Memory B cell (primary cell): ENCODE data around the gene COL18A1.

Source experiments
- ATAC-seq: fragments of 150-1000 bp; cut with Tn5 transposase; 2 replicates; pipeline ENCODE4 v1.10.0; 2021; ENCODE audit warnings: low read depth, mild to moderate bottlenecking, moderate library complexity
- DNase-seq, 2 donors: peaks; one replicate each; pipeline ENCODE4 v3.0.0; 2022; ENCODE audit warnings: low spot score in 2 of 2
- H3K27ac Mint-ChIP-seq: one replicate; pipeline ENCODE4 v1.8.0; 2022; ENCODE audit warnings: mild to moderate bottlenecking, moderate library complexity, mixed read lengths
- H3K27me3 Mint-ChIP-seq: one replicate; pipeline ENCODE4 v1.8.0; 2022; ENCODE audit warnings: mixed read lengths
- H3K36me3 Mint-ChIP-seq: one replicate; pipeline ENCODE4 v1.8.0; 2022; ENCODE audit warnings: mild to moderate bottlenecking, mixed read lengths
- H3K4me1 Mint-ChIP-seq: one replicate; pipeline ENCODE4 v1.8.0; 2022; ENCODE audit warnings: mixed read lengths
- H3K4me3 Mint-ChIP-seq: one replicate; pipeline ENCODE4 v1.8.0; 2022; ENCODE audit warnings: mild to moderate bottlenecking, moderate library complexity, mixed read lengths
- H3K9me3 Mint-ChIP-seq: one replicate; pipeline ENCODE4 v1.8.0; 2022; ENCODE audit warnings: mixed read lengths

Gene COL18A1

DNA sequence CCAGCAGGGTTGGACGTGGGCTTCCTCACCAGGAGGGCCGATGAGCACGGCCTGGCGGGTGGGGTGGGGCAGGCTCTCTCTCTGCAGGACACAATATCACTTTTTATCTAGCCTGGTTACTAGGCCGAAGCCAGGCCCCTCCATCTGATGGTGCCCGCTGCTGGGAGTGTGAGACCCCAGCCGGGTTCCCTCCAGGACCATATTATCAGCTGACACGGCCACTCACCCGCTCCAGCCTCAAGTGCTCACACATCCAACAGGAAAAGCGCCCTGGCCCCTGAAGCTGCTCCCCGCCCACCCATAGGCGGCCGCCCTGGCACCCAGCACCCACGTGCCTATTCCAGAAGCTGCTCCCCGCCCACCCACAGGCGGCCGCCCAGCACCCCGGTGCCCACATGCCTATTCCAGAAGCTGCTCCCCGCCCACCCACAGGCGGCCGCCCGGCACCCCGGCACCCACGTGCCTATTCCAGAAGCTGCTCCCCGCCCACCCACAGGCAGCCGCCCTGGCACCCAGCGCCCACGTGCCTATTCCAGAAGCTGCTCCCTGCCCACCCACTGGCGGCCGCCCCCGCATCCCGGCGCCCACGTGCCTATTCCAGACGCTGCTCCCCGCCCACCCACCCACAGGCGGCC lies 132.3 kb downstream of the COL18A1 start:
- H3K9me3 Mint-ChIP-seq, result no peaks in the 10 kb centered on the region
- H3K27ac Mint-ChIP-seq, result no peak overlapping the region
- ATAC-seq (no peak), DNase-seq (no peak)
- H3K4me3 Mint-ChIP-seq, result no peak overlapping the region
- peaks cover 18% of the 10 kb centered on the region for H3K4me1 Mint-ChIP-seq
- no peaks in the 10 kb centered on the region for H3K27me3 Mint-ChIP-seq
- no peaks in the 10 kb centered on the region for H3K36me3 Mint-ChIP-seq

DNA sequence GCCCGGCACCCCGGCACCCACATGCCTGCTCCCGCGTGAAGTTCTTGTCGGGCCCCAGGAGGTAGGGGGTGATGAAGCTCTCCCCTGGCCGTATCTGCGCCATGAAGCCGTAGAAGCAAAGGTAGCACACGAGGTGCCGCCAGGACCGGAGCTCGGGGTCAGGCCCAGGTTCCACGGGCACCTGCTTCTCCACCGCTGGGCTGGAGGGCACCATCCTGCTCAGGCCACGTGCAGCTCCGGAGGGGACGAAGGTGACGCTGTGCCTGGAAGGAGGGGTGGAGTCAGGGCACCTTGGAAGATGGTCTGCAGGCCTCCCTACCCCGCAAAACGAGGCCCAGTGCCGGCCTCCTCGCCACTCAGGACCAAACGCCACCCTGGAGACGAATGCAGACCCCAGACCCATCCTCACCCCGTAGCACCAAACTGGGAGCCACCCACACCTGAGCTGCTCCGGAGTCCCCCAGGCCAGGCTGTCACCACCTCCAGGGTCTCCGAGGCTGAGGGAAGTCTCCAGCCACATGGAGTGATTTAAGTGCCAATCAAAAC lies 132.9 kb downstream of the COL18A1 start:
- H3K4me3 Mint-ChIP-seq, result no peak overlapping the region
- ATAC-seq (no peak), DNase-seq (no peak)
- H3K27me3 Mint-ChIP-seq, result no peaks in the 10 kb centered on the region
- H3K27ac Mint-ChIP-seq, result no peak overlapping the region
- no peaks in the 10 kb centered on the region for H3K9me3 Mint-ChIP-seq
- no peaks in the 10 kb centered on the region for H3K36me3 Mint-ChIP-seq
- peaks cover 15% of the 10 kb centered on the region for H3K4me1 Mint-ChIP-seq

DNA sequence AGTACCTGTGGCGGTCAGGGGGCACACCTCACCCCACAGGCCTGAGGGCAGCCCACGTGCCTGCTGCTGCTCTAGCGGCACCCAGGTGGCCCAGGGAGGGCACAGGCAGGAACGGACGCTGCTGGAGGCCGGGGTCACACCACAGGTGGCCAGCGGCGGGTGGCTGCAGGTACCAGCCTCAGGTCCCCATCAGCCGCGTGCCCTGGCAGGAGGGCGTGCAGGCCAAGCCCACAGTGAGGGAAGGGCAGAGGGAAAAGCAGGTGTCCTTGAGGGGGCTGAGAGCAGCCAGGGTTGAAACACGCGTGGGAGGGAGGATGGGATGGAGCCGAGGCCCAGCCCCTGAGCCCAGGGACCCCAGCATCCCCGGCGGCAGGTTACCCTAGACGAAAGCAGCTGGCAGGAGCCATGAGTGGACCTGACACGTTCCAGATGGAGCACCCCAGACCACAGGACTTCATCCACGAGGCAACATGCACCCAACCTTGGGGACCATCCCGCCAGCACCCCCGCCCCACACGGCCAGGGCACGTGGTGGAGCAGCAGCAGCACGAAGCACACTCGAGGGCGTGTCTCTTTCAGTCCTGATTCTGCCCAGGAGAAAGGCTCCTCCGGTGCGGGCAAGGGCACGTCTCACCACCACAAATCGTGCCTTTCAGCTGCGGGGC lies 133.5 kb downstream of the COL18A1 start:
- no peaks in the 10 kb centered on the region for H3K36me3 Mint-ChIP-seq
- H3K4me1 Mint-ChIP-seq, result peaks cover 15% of the 10 kb centered on the region
- ATAC-seq (no peak), DNase-seq (no peak)
- H3K9me3 Mint-ChIP-seq, result no peaks in the 10 kb centered on the region
- H3K27me3 Mint-ChIP-seq, result no peaks in the 10 kb centered on the region
- no peak overlapping the region for H3K27ac Mint-ChIP-seq
- H3K4me3 Mint-ChIP-seq, result no peak overlapping the region

DNA sequence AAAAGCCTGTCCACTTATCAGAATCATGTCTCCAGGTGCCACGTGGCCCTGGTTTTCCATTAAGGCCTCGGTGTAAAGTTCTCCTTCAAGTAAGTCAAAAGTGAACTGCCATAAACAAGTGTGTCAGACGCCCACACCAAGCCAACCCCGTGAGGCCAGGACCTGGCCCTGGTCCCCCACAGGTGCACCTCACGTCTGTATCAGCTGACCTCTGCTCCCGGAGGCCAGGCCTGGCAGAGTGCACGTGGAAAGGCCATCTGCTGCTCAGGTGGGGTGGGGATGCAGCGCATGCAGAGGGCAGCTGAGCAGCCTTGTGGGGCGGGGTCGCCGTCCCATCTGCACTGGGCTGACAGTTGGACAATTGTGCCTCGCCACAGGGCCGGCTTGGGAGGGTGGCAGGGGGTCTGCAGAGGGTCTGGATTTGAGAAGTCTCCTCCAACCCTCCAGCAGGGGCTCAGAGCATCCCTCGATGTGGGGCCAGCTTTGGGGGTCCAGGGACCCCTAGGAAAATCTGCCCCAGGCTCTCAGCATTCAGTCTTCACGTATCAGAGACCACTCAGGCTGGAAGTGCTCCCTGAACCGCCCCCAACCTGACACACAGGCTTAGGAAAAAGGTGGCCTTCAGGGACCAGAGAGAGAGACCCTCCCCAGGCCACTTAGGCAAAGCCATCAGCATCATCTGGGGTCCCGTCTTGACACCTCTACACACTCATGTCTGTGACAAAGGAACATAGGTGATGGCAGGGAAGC lies 134.3 kb downstream of the COL18A1 start:
- Mint-ChIP-seq H3K9me3 (no peaks in the 10 kb centered on the region), H3K4me1 (peaks cover 18% of the 10 kb centered on the region), H3K27me3 (no peaks in the 10 kb centered on the region), H3K36me3 (no peaks in the 10 kb centered on the region), H3K4me3 (no peak overlapping the region), H3K27ac (no peak overlapping the region)
- ATAC-seq, result no peak
- no peak for DNase-seq

DNA sequence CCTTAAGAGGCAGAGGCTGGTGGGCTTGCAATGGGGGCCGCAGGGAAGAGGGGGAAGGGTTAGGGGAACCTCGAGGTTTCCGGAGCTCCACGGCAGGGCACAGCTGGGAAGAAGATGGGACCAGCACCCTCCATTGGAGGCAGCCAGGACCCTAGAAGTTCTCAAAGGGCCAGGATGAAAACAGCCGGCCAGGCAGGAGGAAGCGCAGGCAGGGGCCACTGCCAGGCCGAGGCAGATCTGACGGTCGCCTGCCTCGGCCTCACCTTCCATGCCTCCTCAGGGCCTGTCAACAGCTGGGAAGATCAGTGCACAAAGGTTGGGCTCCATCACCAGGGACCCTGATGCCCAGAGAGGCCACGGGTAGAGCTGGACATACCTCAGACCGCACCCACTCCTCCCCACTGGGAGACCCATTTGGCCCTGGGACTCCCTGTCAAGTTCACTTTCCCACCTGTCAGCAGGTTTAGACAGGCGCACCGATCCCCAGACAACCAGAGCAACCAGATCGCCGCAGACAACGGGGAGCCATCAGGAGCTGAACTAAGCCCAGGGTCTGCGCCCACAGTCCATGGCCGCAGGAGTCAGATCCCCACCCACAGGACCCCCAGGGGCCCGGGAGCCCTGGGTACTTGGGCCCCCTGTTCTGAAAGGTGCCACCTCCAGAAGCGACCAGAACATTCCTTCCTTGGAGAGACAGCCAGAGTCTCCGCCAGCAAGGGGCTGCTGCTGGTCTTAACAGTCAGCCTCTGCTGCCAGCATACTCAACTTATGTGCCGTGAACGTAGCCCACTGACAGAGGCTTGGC lies 135.0 kb downstream of the COL18A1 start:
- Mint-ChIP-seq H3K36me3 (no peaks in the 10 kb centered on the region), H3K4me1 (peaks cover 13% of the 10 kb centered on the region), H3K4me3 (peak overlapping the region; percentile 62), H3K27me3 (no peaks in the 10 kb centered on the region), H3K27ac (no peak overlapping the region), H3K9me3 (no peaks in the 10 kb centered on the region)
- ATAC-seq (no peak), DNase-seq (no peak)

DNA sequence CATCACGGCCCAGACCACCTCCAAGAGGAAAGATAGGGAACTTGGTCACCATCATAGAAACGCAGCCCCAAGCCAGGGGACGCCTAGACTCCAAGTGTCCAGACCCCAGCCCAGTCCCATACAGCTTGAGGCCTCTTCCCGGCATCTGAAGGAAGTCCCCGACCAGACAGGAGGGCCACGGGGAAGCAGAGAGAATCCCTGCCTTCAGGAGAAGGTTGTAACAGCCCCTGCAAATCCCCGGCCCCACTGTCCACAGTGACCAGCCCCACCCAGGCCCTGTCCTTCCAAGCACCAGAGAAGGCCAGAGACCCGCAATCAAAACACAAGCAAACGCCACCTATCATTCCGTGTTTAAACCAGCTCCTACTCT lies 135.6 kb downstream of the COL18A1 start:
- no peaks in the 10 kb centered on the region for H3K9me3 Mint-ChIP-seq
- peak overlapping the region; percentile 84 for H3K4me3 Mint-ChIP-seq
- no peaks in the 10 kb centered on the region for H3K27me3 Mint-ChIP-seq
- DNase-seq, result no peak
- H3K36me3 Mint-ChIP-seq, result no peaks in the 10 kb centered on the region
- peaks cover 10% of the 10 kb centered on the region for H3K4me1 Mint-ChIP-seq
- peak overlapping the region; percentile 38 for H3K27ac Mint-ChIP-seq
- no peak for ATAC-seq

DNA sequence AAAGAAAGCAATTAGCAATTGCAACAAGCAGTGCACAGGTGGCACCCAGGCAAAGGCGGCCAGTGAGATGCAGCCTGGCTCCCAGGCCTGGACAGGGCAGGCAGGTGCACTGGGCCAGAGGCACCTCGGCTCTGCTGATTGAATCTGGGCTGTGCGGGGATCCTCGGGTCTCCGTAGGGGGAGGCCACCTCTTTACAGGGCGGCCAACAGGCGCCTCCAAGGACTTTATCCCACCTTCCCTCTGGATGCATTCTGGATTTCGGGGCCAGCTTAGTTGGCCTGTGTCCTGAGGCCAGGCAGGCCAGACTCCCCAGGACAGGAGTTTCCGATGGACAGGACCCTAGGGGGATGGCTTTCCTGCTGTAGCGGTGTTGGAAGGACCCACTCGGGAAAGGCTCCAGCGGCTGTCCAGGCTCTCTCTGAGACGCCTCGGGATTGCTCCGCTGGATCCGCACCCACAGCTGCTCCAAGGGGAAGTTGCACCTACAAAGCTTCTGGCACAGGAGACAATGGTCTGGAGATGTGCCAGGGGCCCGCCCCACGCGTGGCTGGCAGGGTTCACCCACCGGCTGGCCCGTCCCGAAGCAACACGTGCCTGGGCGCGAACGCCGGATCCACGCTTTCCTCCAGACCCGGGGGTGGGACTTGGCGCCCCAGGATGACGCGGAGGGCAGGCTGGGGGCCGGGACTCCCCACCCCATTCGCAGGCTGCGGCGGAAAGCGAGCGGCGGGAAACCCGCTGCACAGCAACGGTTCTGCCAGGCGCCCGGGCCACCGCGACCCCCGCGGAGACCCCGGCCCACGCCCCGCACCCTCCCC lies 136.5 kb downstream of the COL18A1 start:
- DNase-seq (peak in 1 of 2 donors; percentile 42), ATAC-seq (peak; percentile 75)
- Mint-ChIP-seq H3K27me3 (no peaks in the 10 kb centered on the region), H3K27ac (peak overlapping the region; percentile 38), H3K4me1 (peaks cover 10% of the 10 kb centered on the region), H3K36me3 (no peaks in the 10 kb centered on the region), H3K9me3 (no peaks in the 10 kb centered on the region), H3K4me3 (peak overlapping the region; percentile 84)

DNA sequence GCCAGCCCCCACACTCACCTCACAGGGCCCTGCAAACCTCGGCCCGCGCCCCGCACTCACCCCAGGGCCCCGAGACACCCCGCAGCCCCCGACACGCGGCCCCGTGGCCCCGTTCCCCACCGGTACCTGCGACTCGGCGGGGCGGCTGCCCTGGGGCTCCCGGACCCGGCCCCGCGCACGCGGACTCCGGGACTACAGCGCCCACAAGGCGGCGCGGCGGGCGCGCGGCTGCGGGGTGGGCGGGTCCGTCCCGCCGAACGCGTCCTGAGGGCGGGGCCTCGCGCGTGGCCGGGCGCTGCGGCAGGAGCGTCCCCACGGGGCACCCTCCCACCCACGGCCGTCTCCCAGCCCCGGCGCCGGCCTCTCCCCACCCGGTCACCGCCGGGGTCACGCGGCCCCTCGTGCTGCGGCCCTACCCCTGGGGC lies 137.3 kb downstream of the COL18A1 start, which contains the start of gene SLC19A1:
SLC19A1 (minus strand) TSS at position 199 of the 425 bp plus-strand sequence. CDS start 4,481 bp downstream, outside the sequence.
- Mint-ChIP-seq H3K27ac (no peak within 1 kb of the TSS), H3K4me1 (peaks cover 10% of the 10 kb centered on the region), H3K36me3 (no peaks in the 10 kb centered on the region), H3K9me3 (no peaks in the 10 kb centered on the region), H3K4me3 (peak within 1 kb of the TSS; percentile 84), H3K27me3 (no peaks in the 10 kb centered on the region)
- ATAC-seq (peak; percentile 90), DNase-seq (peak; percentile 70 to 79)

DNA sequence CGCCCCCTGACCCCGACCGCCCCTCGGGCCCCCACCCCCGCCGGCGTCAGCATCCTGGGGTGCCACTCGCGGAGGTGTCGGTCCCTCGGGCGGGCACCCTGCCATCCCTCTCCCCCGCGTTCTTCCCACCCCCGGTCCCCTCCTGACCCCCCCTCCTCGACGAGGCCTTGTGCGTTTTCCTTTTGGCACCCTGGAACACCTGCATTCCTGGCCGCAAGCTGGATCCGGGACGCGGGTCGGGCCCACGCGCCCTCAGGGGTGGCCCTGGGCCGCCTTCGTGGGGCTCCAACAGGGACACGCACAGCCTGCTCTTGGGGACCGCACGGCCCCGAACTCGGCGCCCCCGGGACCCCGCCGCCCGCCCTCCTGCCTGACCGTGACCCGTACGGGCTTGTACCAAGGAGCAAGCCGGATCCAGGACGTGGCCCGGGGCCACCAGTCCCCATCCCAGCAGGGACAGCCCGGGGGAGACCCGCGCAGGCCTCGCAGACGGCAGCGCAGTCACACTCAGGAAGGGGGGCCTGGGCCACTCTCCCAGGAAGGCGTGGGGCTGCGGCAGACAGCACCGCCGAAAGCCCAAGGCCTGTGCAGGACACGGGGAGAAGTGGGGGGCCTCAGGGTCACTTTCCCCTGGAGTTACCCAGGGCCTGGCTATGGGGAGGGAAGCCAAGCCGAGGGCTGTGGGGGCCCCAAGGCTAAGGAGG lies 137.9 kb downstream of the COL18A1 start:
- Mint-ChIP-seq H3K36me3 (no peaks in the 10 kb centered on the region), H3K27me3 (no peaks in the 10 kb centered on the region), H3K4me3 (peak overlapping the region; percentile 62), H3K4me1 (peaks cover 10% of the 10 kb centered on the region), H3K9me3 (no peaks in the 10 kb centered on the region), H3K27ac (no peak overlapping the region)
- no peak for ATAC-seq
- peak in 1 of 2 donors; percentile 21 for DNase-seq

DNA sequence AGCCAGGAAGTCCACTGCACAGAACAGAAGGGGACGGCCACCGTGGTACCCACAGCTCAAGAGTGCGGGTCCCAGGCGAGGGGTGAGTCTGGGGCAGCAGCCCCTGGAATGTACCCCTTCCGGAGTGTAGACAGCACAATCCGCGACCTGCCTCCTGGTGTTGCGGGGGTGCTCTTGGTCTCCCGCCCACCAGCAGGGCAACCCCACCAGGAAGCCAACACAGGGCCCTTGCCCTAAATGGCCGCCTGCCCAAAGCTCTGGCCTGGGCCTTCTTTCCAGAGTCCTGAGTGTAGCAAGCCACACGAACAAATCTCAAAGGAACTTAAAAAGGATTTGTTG lies 138.4 kb downstream of the COL18A1 start:
- no peaks in the 10 kb centered on the region for H3K27me3 Mint-ChIP-seq

DNA sequence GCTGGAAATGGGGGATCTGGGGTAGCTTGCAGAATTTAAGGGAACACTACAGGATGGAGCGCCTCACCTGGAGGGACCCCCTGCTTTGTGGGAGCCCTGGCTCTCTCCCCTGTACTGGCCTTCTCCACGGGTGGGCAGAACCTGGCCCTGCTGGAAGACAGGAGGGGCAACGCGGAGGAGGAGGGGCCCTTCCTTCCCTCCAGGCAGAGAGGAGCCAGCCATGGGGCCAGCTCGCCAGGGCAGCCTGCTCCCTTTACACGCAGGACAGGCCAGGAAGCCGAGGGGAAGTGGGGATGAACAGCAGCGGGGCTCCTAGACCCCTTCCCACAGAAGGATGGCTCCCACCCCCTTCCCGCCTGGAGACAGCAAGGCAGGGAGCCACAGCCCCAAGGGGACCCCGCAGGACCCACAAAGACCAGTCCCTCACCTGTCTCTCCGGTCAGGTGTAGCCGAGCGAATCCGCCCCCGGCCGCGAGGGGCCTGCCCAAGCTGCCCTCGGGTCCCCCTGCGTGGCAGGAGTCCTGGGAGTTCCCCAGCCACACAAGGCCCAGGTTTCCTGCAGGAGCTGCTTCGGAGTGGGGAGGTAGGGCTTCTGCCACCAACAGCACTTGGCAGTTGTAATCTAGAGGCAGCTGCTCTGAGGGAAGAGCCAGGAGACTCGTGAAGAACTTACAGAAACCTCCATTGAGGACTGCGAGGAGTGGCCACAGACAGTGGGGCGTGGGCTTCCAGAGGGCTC lies 138.9 kb downstream of the COL18A1 start:
- Mint-ChIP-seq H3K27ac (no peak overlapping the region), H3K36me3 (no peaks in the 10 kb centered on the region), H3K27me3 (no peaks in the 10 kb centered on the region), H3K4me3 (peak overlapping the region; percentile 70), H3K4me1 (peaks cover 11% of the 10 kb centered on the region), H3K9me3 (no peaks in the 10 kb centered on the region)
- ATAC-seq (no peak), DNase-seq (no peak)

More for the DNA sequence above, 138.4 kb downstream of the COL18A1 start:
- H3K27ac Mint-ChIP-seq, result no peak overlapping the region
- peaks cover 10% of the 10 kb centered on the region for H3K4me1 Mint-ChIP-seq
- peak overlapping the region; percentile 70 for H3K4me3 Mint-ChIP-seq
- ATAC-seq (no peak), DNase-seq (no peak)
- no peaks in the 10 kb centered on the region for H3K36me3 Mint-ChIP-seq
- H3K9me3 Mint-ChIP-seq, result no peaks in the 10 kb centered on the region
